Endodermal cell (in vitro differentiated cells): ENCODE data around the gene TTC28. TPM values are rescaled to one million over a fixed set of nuclear protein-coding genes. Genes with fewer than 3 reads are reported as not detected.

Experiments
- DNase-seq: peaks from one replicate; pipeline ENCODE4 v3.0.0-alpha.2; 2017
- H3K27ac ChIP-seq: 2 replicates; pipeline ENCODE4 v1.5.1; 2013; ENCODE audit warnings: mild to moderate bottlenecking, low read depth, low read length, moderate library complexity
- H3K27me3 ChIP-seq: 2 replicates; pipeline ENCODE4 v1.6.1; 2013; ENCODE audit warnings: mild to moderate bottlenecking, low read length, moderate library complexity; ENCODE audit not compliant: insufficient read depth, control insufficient read depth, poor library complexity, severe bottlenecking
- H3K36me3 ChIP-seq: 2 replicates; pipeline ENCODE4 v1.7.0; 2013; ENCODE audit warnings: mild to moderate bottlenecking, low read length, moderate library complexity; ENCODE audit not compliant: control insufficient read depth, insufficient read depth
- H3K4me1 ChIP-seq: one replicate; pipeline ENCODE4 v1.7.0; 2013; ENCODE audit warnings: low read length; ENCODE audit not compliant: control insufficient read depth, insufficient read depth
- H3K4me3 ChIP-seq: 2 replicates; pipeline ENCODE4 v1.5.1; 2013; ENCODE audit warnings: mild to moderate bottlenecking, low read length, moderate library complexity
- H3K9ac ChIP-seq: 2 replicates; pipeline ENCODE4 v1.6.1; 2013; ENCODE audit warnings: mild to moderate bottlenecking, low read length, moderate library complexity; ENCODE audit not compliant: poor library complexity, severe bottlenecking; ENCODE audit errors: extremely low read depth
- H3K9me3 ChIP-seq: 2 replicates; pipeline ENCODE4 v1.6.1; 2013; ENCODE audit warnings: mild to moderate bottlenecking, low read length, moderate library complexity; ENCODE audit not compliant: control insufficient read depth
- H3K27ac Mint-ChIP-seq: 2 replicates; pipeline ENCODE4 v1.8.0; 2020; ENCODE audit warnings: mixed read lengths
- H3K27me3 Mint-ChIP-seq: 2 replicates; pipeline ENCODE4 v1.8.0; 2021; ENCODE audit warnings: mild to moderate bottlenecking, mixed read lengths; ENCODE audit not compliant: insufficient read depth
- H3K36me3 Mint-ChIP-seq: 2 replicates; pipeline ENCODE4 v1.8.0; 2020; ENCODE audit warnings: low read depth, mixed read lengths
- H3K4me1 Mint-ChIP-seq: 2 replicates; pipeline ENCODE4 v1.8.0; 2020; ENCODE audit warnings: mixed read lengths
- H3K4me3 Mint-ChIP-seq: 2 replicates; pipeline ENCODE4 v1.8.0; 2020; ENCODE audit warnings: mild to moderate bottlenecking, moderate library complexity, mixed read lengths
- H3K9me3 Mint-ChIP-seq: 2 replicates; pipeline ENCODE4 v1.8.0; 2020; ENCODE audit warnings: mild to moderate bottlenecking, mixed read lengths
- CTCF ChIP-seq: fragments of 200-600 bp; sonication (generic); conservative IDR thresholded peaks from 2 replicates; pipeline ENCODE4 v1.5.0; 2021; ENCODE audit warnings: antibody characterized with exemption, mild to moderate bottlenecking
- WGBS, 2 experiments: methylation state at CpG; one replicate each; pipeline versions ENCODE4 v1.1.5 to v1.1.7; 2013; ENCODE audit warnings: missing lambda C conversion rate in 2 of 2, mixed read lengths in 1 of 2; ENCODE audit not compliant: insufficient coverage in 1 of 2, insufficient read length in 1 of 2; 5-methylcytosine and 5-hydroxymethylcytosine counted together
- total RNA-seq, 2 donors: library from RNA; stranded (reverse); fragmentation: NEBNext Ultra II Directional in 1 of 2; extraction: Animal tissue kit (Norgen Biotek cat#: 25700) in 1 of 2; gene quantifications; 2 replicates in 1 of 2; 3 replicates in 1 of 2; pipeline ENCODE4 v1.2.1, GENCODE V29; 2021

TTC28 gene
- total RNA-seq, 2 donors from 2014 or later, result 28.6 to 34.0 TPM

- Histone ChIP-seq H3K36me3 (no peaks in the 10 kb centered on the region), H3K9ac (no peak overlapping the region), H3K4me3 (no peak overlapping the region), H3K27me3 (no peaks in the 10 kb centered on the region), H3K27ac (no peak overlapping the region), H3K4me1 (peaks cover 5% of the 10 kb centered on the region), H3K9me3 (no peaks in the 10 kb centered on the region)
- Mint-ChIP-seq H3K9me3 (no peaks in the 10 kb centered on the region), H3K27ac (no peak overlapping the region), H3K4me1 (peaks cover 8% of the 10 kb centered on the region), H3K36me3 (no peaks in the 10 kb centered on the region), H3K27me3 (peaks cover 2% of the 10 kb centered on the region), H3K4me3 (no peak overlapping the region)
- TF ChIP-seq CTCF, result no peak
- DNase-seq, result no peak
- 92 to 100% methylated on average over 2 to 8 of the region's 8 CpGs for WGBS, 2 experiments
Observed at GRCh38 chr22:28018461-28018927, 661.1 kb downstream of the TTC28 start.

- no peaks in the 10 kb centered on the region for H3K9me3 ChIP-seq
- Mint-ChIP-seq H3K4me1 (peaks cover 8% of the 10 kb centered on the region), H3K27me3 (peaks cover 2% of the 10 kb centered on the region), H3K9me3 (no peaks in the 10 kb centered on the region), H3K36me3 (no peaks in the 10 kb centered on the region), H3K4me3 (no peak overlapping the region), H3K27ac (no peak overlapping the region)
- H3K4me3 ChIP-seq, result no peak overlapping the region
- TF ChIP-seq CTCF, result no peak
- no peaks in the 10 kb centered on the region for H3K36me3 ChIP-seq
- no peaks in the 10 kb centered on the region for H3K27me3 ChIP-seq
- 77 to 92% methylated on average over 2 to 4 of the region's 4 CpGs for WGBS, 2 experiments
- H3K9ac ChIP-seq, result no peak overlapping the region
- DNase-seq, result no peak
- H3K4me1 ChIP-seq, result peaks cover 5% of the 10 kb centered on the region
- H3K27ac ChIP-seq, result no peak overlapping the region
Observed at GRCh38 chr22:28017859-28018258, 661.8 kb downstream of the TTC28 start.

- H3K36me3 ChIP-seq, result no peaks in the 10 kb centered on the region
- Mint-ChIP-seq H3K9me3 (no peaks in the 10 kb centered on the region), H3K36me3 (no peaks in the 10 kb centered on the region), H3K27ac (peak overlapping the region; percentile 4), H3K4me1 (peaks cover 8% of the 10 kb centered on the region), H3K4me3 (no peak overlapping the region), H3K27me3 (peaks cover 2% of the 10 kb centered on the region)
- DNase-seq, result no peak
- no peaks in the 10 kb centered on the region for H3K9me3 ChIP-seq
- H3K9ac ChIP-seq, result no peak overlapping the region
- no peak overlapping the region for H3K4me3 ChIP-seq
- no peak for TF ChIP-seq CTCF
- WGBS, 2 experiments, result 100% methylated on average over 2 of the region's 2 CpGs; no CpG with 5 or more reads in 1 of the 2 experiments
- peaks cover 5% of the 10 kb centered on the region for H3K4me1 ChIP-seq
- H3K27ac ChIP-seq, result no peak overlapping the region
- H3K27me3 ChIP-seq, result no peaks in the 10 kb centered on the region
Observed at GRCh38 chr22:28017558-28017820, 662.2 kb downstream of the TTC28 start.
